B cell (primary cell): Measurements from ENCODE around the gene RIT2.

ENCODE experiments used
- EZH2 ChIP-seq: IDR thresholded peaks from 2 replicates; pipeline ENCODE4 v1.6.1; 2012; ENCODE audit warnings: borderline replicate concordance, low read depth, mild to moderate bottlenecking, moderate library complexity, low read length; ENCODE audit not compliant: insufficient read depth, poor library complexity, severe bottlenecking
- TF ChIP-seq, protein P1 (sequence below): fragments of 200-600 bp; IDR thresholded peaks from one replicate; pipeline ENCODE4 v1.8.0; 2022; ENCODE audit warnings: antibody characterized with exemption, mild to moderate bottlenecking

DNA sequence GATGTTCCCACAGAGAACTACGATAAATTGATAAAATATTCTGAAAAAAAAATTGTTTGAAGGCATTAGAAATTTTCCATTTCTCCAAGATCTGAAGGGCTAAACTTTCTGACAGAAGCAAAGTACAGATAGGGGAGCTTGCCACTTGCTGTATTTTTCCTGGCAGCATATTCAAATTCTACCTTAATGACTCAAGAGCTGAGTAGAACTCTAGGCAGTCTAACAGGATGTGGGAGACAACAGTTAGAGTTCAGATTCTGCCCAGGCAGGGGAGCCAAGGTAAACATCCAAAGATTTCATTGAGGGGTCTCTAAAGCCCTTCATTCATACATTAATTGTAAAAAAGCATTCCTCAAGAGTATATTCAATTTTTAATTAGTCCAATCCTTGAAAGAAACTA, 46.0 kb upstream of the RIT2 start:
- TF ChIP-seq, protein P1, sequence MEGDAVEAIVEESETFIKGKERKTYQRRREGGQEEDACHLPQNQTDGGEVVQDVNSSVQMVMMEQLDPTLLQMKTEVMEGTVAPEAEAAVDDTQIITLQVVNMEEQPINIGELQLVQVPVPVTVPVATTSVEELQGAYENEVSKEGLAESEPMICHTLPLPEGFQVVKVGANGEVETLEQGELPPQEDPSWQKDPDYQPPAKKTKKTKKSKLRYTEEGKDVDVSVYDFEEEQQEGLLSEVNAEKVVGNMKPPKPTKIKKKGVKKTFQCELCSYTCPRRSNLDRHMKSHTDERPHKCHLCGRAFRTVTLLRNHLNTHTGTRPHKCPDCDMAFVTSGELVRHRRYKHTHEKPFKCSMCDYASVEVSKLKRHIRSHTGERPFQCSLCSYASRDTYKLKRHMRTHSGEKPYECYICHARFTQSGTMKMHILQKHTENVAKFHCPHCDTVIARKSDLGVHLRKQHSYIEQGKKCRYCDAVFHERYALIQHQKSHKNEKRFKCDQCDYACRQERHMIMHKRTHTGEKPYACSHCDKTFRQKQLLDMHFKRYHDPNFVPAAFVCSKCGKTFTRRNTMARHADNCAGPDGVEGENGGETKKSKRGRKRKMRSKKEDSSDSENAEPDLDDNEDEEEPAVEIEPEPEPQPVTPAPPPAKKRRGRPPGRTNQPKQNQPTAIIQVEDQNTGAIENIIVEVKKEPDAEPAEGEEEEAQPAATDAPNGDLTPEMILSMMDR, result no peak
- no peak for TF ChIP-seq EZH2
